ENCODE data around the gene BOC.

Gene BOC

GRCh38 chr3:113174801-113175485 is 36.4 kb upstream of the BOC start:
- no peaks in the 10 kb centered on the region for H3K4me1 Mint-ChIP-seq (ENCODE audit: low read depth)
- DNase-seq: no peak
- H3K27ac Mint-ChIP-seq: no peak overlapping the region
- no peak overlapping the region for H3K4me3 Mint-ChIP-seq
- no peaks in the 10 kb centered on the region for H3K27me3 Mint-ChIP-seq
- no peaks in the 10 kb centered on the region for H3K36me3 Mint-ChIP-seq (ENCODE audit: low read depth)
- H3K9me3 Mint-ChIP-seq: no peaks in the 10 kb centered on the region

DNA sequence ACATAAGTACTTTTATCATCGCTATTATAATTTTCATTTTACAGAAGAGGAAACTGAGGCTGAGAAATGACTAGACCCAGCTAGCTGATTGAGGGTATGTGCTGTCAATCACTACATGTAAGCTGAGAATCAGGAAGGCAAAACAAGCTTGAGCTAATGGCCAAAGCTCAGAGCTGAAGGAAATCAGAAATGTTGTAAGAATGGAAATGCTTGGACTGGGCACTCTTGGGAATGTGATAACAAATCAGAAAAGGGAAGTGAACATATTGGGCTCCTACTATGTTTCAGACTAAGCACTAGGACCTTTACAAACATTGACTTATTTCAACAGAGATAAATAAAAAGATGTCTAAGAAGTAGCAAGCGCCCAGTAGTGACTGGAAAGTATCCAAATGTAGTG is 33.8 kb upstream of the BOC start:
- no peaks in the 10 kb centered on the region for H3K36me3 Mint-ChIP-seq (ENCODE audit: low read depth)
- H3K4me1 Mint-ChIP-seq (ENCODE audit: low read depth): no peaks in the 10 kb centered on the region
- H3K27me3 Mint-ChIP-seq: no peaks in the 10 kb centered on the region
- no peak overlapping the region for H3K4me3 Mint-ChIP-seq
- no peaks in the 10 kb centered on the region for H3K9me3 Mint-ChIP-seq
- DNase-seq: no peak
- no peak overlapping the region for H3K27ac Mint-ChIP-seq

- no peak overlapping the region for H3K4me3 Mint-ChIP-seq
- H3K27ac Mint-ChIP-seq: no peak overlapping the region
- no peaks in the 10 kb centered on the region for H3K4me1 Mint-ChIP-seq (ENCODE audit: low read depth)
- DNase-seq: no peak
- no peaks in the 10 kb centered on the region for H3K36me3 Mint-ChIP-seq (ENCODE audit: low read depth)
- H3K9me3 Mint-ChIP-seq: no peaks in the 10 kb centered on the region
- no peaks in the 10 kb centered on the region for H3K27me3 Mint-ChIP-seq
These were observed 32.0 kb upstream of the BOC start for GRCh38 chr3:113179235-113179824.

- no peak for DNase-seq
- H3K4me1 Mint-ChIP-seq (ENCODE audit: low read depth): no peaks in the 10 kb centered on the region
- peaks cover 3% of the 10 kb centered on the region for H3K27me3 Mint-ChIP-seq
- no peak overlapping the region for H3K4me3 Mint-ChIP-seq
- no peaks in the 10 kb centered on the region for H3K36me3 Mint-ChIP-seq (ENCODE audit: low read depth)
- H3K9me3 Mint-ChIP-seq: peaks cover 8% of the 10 kb centered on the region
- H3K27ac Mint-ChIP-seq: no peak overlapping the region
These were observed 27.4 kb upstream of the BOC start for GRCh38 chr3:113183748-113184661.

DNA sequence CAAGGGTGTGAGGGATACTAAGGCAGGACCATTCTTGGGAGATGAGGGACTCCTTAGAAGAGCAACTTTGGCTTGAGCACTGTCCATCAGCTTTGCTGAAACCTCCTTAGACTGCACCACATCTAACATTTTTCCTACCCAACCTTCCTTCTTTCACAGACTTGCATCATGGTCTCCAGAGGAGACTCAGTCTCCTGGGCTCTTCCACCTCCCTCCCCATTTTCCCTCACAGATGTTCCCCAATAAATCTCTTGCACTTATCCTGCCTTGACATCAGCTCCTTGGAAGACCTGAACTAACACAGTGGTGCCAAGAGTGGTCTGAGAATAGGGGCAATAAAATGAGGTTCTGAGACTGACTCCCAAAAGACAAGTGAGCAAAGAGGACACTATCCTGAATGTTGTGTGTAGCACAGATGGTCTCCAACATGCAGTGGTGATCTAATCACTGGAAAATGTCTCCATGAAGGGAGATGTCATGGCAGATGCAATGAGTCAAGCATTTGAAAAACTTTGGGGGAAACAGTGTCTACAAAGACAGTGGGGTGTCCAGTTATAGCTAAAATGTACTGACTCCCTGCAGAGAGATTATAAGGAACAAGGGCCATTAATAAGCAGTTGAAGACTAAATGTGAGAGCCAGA is 26.0 kb upstream of the BOC start:
- no peak for DNase-seq
- Mint-ChIP-seq H3K36me3 (ENCODE audit: low read depth) (no peaks in the 10 kb centered on the region), H3K27ac (no peak overlapping the region), H3K4me3 (no peak overlapping the region), H3K4me1 (ENCODE audit: low read depth) (no peaks in the 10 kb centered on the region), H3K27me3 (peaks cover 3% of the 10 kb centered on the region), H3K9me3 (peaks cover 8% of the 10 kb centered on the region)

- H3K27me3 Mint-ChIP-seq: peaks cover 3% of the 10 kb centered on the region
- peaks cover 8% of the 10 kb centered on the region for H3K9me3 Mint-ChIP-seq
- no peaks in the 10 kb centered on the region for H3K4me1 Mint-ChIP-seq (ENCODE audit: low read depth)
- DNase-seq: no peak
- no peak overlapping the region for H3K4me3 Mint-ChIP-seq
- no peaks in the 10 kb centered on the region for H3K36me3 Mint-ChIP-seq (ENCODE audit: low read depth)
- no peak overlapping the region for H3K27ac Mint-ChIP-seq
These were observed 24.8 kb upstream of the BOC start for GRCh38 chr3:113186566-113186965.

GRCh38 chr3:113193288-113193687 is 18.1 kb upstream of the BOC start:
- no peak for DNase-seq
- H3K27me3 Mint-ChIP-seq: no peaks in the 10 kb centered on the region
- no peaks in the 10 kb centered on the region for H3K4me1 Mint-ChIP-seq (ENCODE audit: low read depth)
- H3K4me3 Mint-ChIP-seq: no peak overlapping the region
- H3K36me3 Mint-ChIP-seq (ENCODE audit: low read depth): no peaks in the 10 kb centered on the region
- H3K27ac Mint-ChIP-seq: no peak overlapping the region
- peaks cover 3% of the 10 kb centered on the region for H3K9me3 Mint-ChIP-seq

- H3K27ac Mint-ChIP-seq: no peak overlapping the region
- no peaks in the 10 kb centered on the region for H3K9me3 Mint-ChIP-seq
- H3K36me3 Mint-ChIP-seq (ENCODE audit: low read depth): no peaks in the 10 kb centered on the region
- H3K4me3 Mint-ChIP-seq: no peak overlapping the region
- H3K27me3 Mint-ChIP-seq: no peaks in the 10 kb centered on the region
- no peak for DNase-seq
- H3K4me1 Mint-ChIP-seq (ENCODE audit: low read depth): no peaks in the 10 kb centered on the region
These were observed 17.6 kb upstream of the BOC start for GRCh38 chr3:113193719-113194118.

DNA sequence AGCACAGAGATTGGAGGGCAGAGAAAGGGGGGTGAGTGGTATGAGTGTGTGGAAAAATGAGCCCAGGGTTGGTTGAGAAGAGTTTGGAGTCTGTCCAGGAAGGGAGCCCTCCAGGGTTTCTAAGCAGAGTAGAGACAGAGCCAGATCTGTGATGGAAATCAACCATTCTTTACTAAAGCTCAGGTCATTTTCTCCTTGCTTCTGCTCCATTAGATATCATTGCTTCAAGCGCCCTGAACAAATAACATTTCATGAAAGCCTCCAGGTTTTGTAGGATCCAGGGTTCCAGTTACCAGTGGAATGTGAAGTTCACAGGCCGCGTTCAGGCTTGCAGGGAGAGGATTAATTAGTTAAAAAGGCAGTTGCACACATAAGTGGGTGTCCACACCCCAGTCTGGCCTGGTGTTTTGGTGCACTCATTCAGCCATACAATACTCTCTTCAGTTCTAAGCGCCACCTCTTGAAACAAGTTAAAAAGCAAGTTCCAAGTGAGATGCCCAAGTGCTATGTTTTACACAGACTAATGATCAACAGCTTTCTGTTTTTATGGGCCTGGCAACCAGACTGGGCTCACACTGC is 16.4 kb upstream of the BOC start:
- H3K27ac Mint-ChIP-seq: no peak overlapping the region
- H3K36me3 Mint-ChIP-seq (ENCODE audit: low read depth): no peaks in the 10 kb centered on the region
- no peaks in the 10 kb centered on the region for H3K9me3 Mint-ChIP-seq
- H3K4me1 Mint-ChIP-seq (ENCODE audit: low read depth): no peaks in the 10 kb centered on the region
- H3K4me3 Mint-ChIP-seq: no peak overlapping the region
- no peaks in the 10 kb centered on the region for H3K27me3 Mint-ChIP-seq
- no peak for DNase-seq

DNA sequence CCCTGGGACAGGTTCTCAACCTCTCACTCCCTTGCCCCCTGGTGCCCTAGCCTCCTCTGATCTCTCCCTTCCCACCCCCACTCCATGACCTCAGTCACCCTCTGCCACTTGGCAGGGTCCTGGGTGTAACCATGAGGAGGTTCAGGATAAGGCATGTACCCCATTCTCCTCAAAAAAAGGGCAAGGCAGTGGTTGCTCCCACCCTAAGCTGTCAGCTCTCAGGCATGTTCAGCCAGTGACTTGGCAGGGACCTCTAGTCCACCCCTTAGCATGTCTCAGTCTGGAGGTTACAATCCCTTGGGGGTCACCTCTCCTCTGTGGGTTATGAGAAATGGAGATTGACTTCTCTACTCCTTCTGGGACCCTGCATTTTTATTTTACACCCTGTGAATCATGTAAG is 11.0 kb upstream of the BOC start:
- peaks cover 9% of the 10 kb centered on the region for H3K27me3 Mint-ChIP-seq
- no peaks in the 10 kb centered on the region for H3K36me3 Mint-ChIP-seq (ENCODE audit: low read depth)
- H3K4me1 Mint-ChIP-seq (ENCODE audit: low read depth): no peaks in the 10 kb centered on the region
- no peak overlapping the region for H3K4me3 Mint-ChIP-seq
- DNase-seq: no peak
- H3K9me3 Mint-ChIP-seq: no peaks in the 10 kb centered on the region
- no peak overlapping the region for H3K27ac Mint-ChIP-seq

- no peak overlapping the region for H3K4me3 Mint-ChIP-seq
- DNase-seq: no peak
- H3K27ac Mint-ChIP-seq: no peak overlapping the region
- no peaks in the 10 kb centered on the region for H3K9me3 Mint-ChIP-seq
- H3K36me3 Mint-ChIP-seq (ENCODE audit: low read depth): no peaks in the 10 kb centered on the region
- H3K27me3 Mint-ChIP-seq: peaks cover 9% of the 10 kb centered on the region
- no peaks in the 10 kb centered on the region for H3K4me1 Mint-ChIP-seq (ENCODE audit: low read depth)
These were observed 10.4 kb upstream of the BOC start for GRCh38 chr3:113200946-113201345.

DNA sequence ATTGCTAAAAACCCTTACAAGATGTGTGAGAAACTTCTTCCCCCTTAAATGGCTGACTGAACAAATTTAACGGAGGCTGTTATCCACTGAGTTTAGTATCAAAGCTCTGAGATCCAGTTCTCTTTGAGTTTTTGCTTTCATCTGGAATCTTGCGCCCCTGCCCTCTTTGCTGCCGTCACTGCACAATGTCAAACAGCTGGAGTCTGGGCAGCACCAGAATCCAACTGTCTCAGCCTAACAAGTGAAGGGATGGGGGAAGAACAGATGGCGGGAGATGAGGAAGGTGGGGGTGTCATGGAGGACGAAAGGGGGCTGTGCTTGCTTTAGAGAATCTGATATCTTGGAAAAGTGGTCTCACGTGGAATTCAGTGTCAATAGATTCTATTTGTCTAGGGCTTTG is 7.0 kb upstream of the BOC start:
- Mint-ChIP-seq H3K27me3 (peaks cover 36% of the 10 kb centered on the region), H3K4me1 (ENCODE audit: low read depth) (no peaks in the 10 kb centered on the region), H3K9me3 (no peaks in the 10 kb centered on the region), H3K27ac (no peak overlapping the region), H3K36me3 (ENCODE audit: low read depth) (no peaks in the 10 kb centered on the region), H3K4me3 (no peak overlapping the region)
- no peak for DNase-seq

DNA sequence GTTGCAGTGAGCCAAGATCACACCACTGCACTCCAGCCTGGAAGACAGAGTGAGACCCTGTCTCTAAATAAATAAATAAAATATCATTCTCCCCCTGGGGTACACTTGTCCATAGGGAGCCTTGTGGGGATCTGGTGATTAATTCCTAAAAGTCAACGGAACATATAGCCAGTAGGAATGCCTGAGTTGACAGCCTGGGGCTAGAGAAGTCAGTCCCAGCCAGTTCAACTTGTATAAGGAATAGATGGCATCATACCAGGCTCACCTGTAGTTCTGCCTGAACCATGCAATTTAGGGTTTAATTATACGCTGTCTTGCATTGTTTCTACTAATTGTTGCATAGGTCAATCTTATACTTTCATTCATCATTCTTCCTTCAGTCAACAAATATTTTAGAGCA is 5.9 kb upstream of the BOC start:
- H3K27ac Mint-ChIP-seq: no peak overlapping the region
- H3K36me3 Mint-ChIP-seq (ENCODE audit: low read depth): no peaks in the 10 kb centered on the region
- no peak for DNase-seq
- H3K4me1 Mint-ChIP-seq (ENCODE audit: low read depth): no peaks in the 10 kb centered on the region
- peaks cover 47% of the 10 kb centered on the region for H3K27me3 Mint-ChIP-seq
- no peaks in the 10 kb centered on the region for H3K9me3 Mint-ChIP-seq
- H3K4me3 Mint-ChIP-seq: no peak overlapping the region

GRCh38 chr3:113210604-113211329 is 590 bp upstream of the BOC start:
- Mint-ChIP-seq H3K36me3 (ENCODE audit: low read depth) (no peaks in the 10 kb centered on the region), H3K4me3 (peak overlapping the region; percentile 75), H3K4me1 (ENCODE audit: low read depth) (peaks cover 14% of the 10 kb centered on the region), H3K9me3 (no peaks in the 10 kb centered on the region), H3K27ac (no peak overlapping the region), H3K27me3 (peaks cover 86% of the 10 kb centered on the region)
- no peak for DNase-seq
